Bronchial smooth muscle cell (primary cell): ENCODE data around the gene NCK2. TPM values are rescaled to one million over a fixed set of nuclear protein-coding genes. Genes with fewer than 3 reads are reported as not detected.

Experiments used
- total RNA-seq: library from RNA; depleted of rRNA; stranded (reverse); fragments of >200 nt; gene quantifications from 2 replicates; pipeline ENCODE4 v1.2.1, GENCODE V29; 2014

The NCK2 gene
- total RNA-seq, result 16.5 and 35.7 TPM in 2 replicates

GRCh38 chr2:105744909-105745853 is at the start of gene NCK2:
TSS of gene NCK2 (plus strand) at chr2:105744912. CDS start at chr2:105855064, 110,152 bp downstream.

